GM19438 (cell line): ENCODE measurements around the gene CD14.
"Not testable (repeated sequence)": the region's sequence is repeated elsewhere in the genome, so short reads cannot be mapped to it uniquely, and the experiment has no call there.

Experiments
- ATAC-seq: cut with Tn5 transposase; IDR thresholded peaks from one replicate; pipeline ENCODE4 v1.9.1; 2021; ENCODE audit warnings: low read depth; ENCODE audit not compliant: unreplicated experiment

The CD14 gene

DNA sequence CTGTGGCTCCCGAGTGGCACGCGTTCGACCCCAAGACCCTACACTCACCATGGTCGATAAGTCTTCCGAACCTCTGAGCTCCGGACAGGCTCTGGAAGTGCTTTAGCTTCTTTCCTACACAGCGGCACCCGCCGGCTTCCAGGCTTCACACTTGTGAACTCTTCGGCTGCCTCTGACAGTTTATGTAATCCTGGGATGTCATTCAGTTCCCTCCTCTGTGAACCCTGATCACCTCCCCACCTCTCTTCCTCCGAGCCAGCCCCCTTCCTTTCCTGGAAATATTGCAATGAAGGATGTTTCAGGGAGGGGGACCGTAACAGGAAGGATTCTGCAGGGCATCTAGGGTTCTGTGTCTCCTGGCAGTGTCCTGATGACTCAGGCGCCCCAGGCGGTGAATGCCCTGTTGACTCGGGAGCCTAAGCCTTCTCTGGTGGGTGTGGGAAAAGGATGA, at the start of gene CD14:
Gene CD14 (minus strand): TSS at position 155 of the 451 bp plus-strand sequence. CDS start 104 bp downstream, at position 51.
- ATAC-seq, result peak; percentile 16

GRCh38 chr5:140678993-140679392, 46.0 kb upstream of the CD14 start:
- no peak for ATAC-seq

GRCh38 chr5:140677947-140678346, 45.0 kb upstream of the CD14 start:
- peak; percentile 58 for ATAC-seq

GRCh38 chr5:140674629-140675028, 41.7 kb upstream of the CD14 start:
- ATAC-seq, result no peak

DNA sequence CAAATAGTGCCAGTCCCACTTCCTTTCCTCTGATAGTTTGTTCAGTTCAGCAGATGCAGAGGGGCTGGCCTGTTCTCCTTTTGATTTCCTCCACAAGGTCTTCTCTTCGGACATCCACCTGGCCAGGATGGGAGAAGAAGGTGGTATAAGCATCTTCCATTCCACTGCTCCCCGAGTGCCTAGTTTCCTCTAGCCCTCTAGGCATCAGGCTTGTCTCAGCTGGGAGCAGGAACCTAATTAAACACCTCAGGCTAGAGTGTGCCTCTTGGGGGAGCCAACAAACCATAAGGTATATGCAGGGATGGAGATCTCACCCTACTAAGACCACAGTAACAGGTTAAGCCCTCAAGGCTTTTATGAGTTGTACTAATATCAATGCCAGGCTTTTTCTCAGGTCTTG, 41.2 kb upstream of the CD14 start:
- no peak for ATAC-seq

GRCh38 chr5:140673187-140673976, 40.4 kb upstream of the CD14 start, which contains the start of gene DND1:
Gene DND1, minus strand, starts transcription at chr5:140673576. Its CDS starts 34 bp downstream, at chr5:140673542.
- ATAC-seq, result no peak

- ATAC-seq, result no peak
Observed at GRCh38 chr5:140672455-140673186, 39.6 kb upstream of the CD14 start.

DNA sequence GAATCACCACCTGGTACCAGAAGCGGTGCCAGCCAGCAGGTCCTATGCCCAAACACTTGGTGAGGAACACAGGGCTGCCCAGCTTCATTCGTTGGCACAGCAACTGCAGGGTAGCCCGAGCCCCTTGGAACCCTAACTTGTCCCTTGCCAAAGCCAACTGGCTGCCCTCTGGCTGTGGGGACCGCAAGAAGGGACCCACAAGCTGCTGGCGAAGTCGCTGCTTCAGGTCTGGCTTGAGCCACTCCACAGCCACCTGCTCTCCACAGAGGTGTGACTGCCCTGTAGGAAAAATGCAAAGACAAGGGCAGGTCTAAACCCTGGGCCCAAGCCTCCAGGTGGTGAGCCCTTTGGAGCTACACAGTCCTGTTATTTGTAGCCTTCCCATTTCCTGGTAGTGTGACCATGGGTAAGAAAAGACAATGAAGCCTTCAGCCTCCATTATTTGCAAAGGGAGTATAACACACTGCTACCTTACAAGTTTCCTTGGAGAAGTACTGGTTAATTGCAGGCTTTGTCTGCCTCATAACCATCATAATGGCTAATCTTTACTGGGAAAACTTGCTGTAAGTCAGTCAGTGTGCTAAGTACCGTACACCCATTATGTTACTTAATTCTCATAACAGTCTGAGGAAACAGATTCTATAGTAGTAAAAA, 38.6 kb upstream of the CD14 start:
- no peak for ATAC-seq

- not testable (repeated sequence) for ATAC-seq
Observed at GRCh38 chr5:140671035-140671434, 38.1 kb upstream of the CD14 start.

DNA sequence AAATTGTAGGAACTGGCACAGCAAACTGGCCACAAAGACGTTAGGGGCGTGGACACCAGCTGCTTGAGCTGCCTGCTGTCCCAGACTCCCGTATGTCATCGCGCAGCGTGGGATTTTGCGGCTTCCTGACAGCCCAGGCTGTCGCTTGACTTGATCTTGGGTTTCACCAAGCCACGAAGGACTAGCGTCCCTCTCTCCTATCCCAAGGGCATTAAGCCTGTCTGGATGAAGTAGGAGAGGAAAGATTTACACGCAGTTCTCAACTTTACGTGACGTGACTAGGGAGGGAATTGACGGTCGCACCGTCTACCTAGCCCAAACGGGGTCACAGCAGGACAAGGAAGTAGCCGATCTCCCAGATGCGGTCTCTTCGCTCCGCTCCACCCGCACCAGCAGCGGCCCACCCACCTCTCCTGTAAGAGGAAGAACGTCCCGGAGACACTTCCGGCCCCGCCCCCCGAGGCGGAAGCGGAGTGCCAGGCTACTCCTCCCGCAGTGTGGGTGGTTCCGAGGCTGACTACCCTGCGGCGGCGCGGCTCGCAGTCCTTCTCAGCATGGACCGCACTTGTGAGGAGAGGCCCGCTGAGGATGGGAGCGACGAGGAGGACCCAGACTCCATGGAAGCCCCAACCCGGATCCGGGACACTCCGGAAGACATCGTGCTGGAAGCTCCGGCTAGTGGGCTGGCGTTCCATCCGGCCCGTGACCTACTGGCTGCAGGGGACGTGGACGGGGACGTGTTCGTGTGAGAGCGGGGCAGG, 31.6 kb upstream of the CD14 start, which contains the start of gene WDR55:
Gene WDR55 (plus strand): TSS at position 546 of the 761 bp plus-strand sequence. CDS start 9 bp downstream, at position 555.
- peak; percentile 97 for ATAC-seq

DNA sequence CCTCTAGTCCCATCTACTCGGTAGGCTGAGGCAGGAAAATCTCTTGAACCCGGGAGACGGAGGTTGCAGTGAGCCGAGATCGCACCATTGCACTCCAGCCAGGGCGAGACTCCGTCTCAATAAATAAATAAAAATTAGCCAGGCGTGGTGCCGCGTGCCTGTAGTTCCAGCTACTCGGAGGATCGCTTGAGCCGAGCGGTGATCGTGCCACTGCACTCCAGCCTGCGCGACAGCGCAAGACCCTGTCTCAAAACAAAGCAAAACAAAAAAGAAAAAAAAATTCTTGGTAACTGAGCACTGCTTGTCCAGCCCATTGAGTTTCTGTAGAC, 31.0 kb upstream of the CD14 start:
- ATAC-seq, result no peak

GRCh38 chr5:140660371-140660770, 27.4 kb upstream of the CD14 start:
- ATAC-seq, result not testable (repeated sequence)

DNA sequence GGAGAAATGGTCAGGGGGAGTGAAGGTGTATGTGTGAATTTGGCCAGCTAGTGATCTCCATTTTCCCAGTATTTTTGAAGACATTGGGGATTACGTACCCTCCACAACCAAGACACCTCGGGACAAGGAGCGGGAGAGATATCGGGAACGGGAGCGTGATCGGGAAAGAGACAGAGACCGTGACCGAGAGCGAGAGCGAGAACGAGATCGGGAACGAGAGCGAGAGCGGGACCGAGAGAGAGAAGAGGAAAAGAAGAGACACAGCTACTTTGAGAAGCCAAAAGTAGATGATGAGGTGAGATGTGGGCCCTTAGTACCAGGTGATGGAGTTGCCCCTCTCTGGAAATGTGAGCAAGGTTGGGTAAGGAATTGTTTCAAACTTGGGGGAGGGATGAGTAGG, 25.9 kb upstream of the CD14 start:
- no peak for ATAC-seq

DNA sequence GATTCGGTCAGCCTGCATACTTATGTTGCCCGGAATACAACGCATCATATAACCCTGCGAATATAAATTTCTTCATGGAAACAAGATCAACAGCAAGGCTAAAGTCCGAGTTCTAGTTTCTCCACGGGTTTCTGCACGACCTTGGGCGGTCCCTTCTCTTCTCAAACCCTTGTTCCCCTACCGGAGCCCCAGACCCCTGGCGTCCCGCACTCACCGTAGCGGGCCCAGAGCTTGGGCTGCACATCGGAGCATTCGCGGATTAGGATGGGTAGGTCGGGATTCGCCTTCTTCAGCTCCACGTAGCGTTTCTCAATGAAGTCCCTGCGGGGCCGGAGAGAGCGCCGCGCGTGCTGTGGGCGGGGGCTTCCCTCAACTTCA, 14.1 kb upstream of the CD14 start:
- ATAC-seq, result peak; percentile 40

- no peak for ATAC-seq
Observed at GRCh38 chr5:140642718-140643117, 9.7 kb upstream of the CD14 start.

GRCh38 chr5:140641716-140642115, 8.7 kb upstream of the CD14 start:
- ATAC-seq, result no peak

DNA sequence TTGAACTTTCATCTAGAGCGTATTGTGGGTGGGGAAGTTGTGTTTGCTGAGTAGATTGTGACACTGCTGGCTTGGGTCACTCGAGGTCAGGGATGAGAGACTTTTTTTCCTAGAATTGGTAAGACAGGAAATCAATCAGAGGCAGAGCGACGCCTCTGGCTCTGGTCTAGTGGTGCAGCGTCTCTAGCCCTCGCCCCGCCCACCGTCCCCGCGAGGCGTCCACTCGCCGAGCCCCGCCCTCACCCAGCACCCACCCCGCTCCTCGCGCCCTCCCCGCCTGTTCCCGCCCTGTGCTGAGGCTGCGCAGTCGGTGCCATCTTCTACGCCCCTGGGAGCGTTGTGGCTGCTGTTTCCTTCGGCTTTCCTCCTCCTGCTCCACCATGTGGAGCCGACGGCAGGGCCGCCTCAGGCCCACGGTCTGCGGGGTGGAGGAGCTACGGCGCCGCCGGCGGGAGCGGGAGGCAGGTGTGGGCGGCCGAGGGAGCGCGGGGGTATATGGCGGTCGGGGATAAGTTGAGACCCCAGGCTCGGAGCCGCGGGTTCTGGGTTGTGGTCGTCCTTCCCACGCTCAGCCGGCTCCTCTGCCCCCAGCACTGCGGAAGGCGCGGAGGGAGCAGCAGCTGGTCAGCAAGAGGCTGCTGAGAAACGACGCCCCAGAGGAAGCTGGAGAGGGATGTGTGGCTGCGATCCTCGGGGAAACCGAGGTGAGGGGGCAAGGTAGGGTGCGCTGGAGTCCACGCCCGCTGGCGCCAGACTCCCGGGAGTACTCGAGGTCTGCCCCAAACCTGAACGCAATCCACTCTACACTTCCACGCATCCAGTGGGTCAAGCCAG, 6.4 kb upstream of the CD14 start, which contains the start of gene TMCO6:
Gene TMCO6 (plus strand): TSS at position 304 of the 834 bp plus-strand sequence. CDS start 77 bp downstream, at position 381.
- ATAC-seq, result peak; percentile 88

DNA sequence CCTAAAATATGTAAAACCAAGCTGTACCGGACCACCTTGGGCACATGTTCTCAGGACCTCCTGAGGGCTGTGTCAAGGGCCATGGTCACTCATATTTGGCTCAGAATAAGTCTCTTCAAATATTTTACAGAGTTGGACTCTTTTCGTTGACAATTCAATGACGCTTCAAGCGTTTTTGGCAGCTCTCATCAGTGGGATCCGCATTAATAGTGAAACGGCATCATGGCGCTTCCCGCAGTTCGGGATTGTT, 5.8 kb upstream of the CD14 start:
- ATAC-seq, result not testable (repeated sequence)

GRCh38 chr5:140637371-140638100, 4.6 kb upstream of the CD14 start:
- no peak for ATAC-seq
